ENCODE data around the gene RAB11A. TPM values are rescaled to one million over a fixed set of nuclear protein-coding genes. Genes with fewer than 3 reads are reported as not detected.

Gene RAB11A
- total and polyA plus RNA-seq, 2 of the 13 experiments (the other 11 are each of a cell fraction or from before 2014, with no cell fraction given), result 161 to 162 TPM

DNA sequence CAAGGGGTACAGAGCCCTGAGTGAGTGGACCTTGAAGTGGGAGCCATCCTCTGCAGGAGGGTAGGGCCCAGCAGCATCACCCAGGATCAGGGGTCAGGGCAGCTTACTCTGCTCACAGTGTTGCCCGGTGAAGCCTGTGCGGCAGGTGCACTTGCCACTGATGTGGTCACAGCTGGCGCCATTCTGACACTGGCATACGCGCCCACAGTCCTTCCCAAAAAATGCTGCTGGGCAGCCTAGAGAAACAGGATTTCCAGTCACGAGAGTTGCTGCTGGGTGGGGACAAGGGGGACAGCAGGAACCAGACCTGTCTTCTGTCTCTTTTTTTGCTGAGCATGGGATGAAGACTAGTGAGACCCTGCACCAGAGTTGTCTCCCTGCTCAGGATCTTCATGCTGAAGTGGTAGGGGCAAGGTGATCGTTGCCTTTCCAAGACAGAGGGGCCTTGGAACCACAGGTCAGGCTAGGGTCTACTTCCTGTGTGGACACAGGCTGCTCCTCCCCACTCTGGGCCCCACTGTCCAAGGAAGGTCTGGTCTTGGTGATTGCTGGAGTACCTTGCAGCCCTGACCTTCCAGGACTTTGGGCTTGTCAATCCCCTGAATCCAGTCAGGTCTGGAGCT lies 46.9 kb downstream of the RAB11A start (continued):
- 0 out of 2 replicates have a peak, but pooled peaks have one; percentile 7 for TF ChIP-seq TBX2 (CRISPR knock-in tag; IDR thresholded peaks at IDR 0.05; ENCODE audit: borderline replicate concordance)
- 0 out of 2 replicates have a peak, but pooled peaks have one; percentile 22 for TF ChIP-seq ZNF160 (CRISPR knock-in tag; IDR thresholded peaks at IDR 0.05)
- TF ChIP-seq, protein P1, sequence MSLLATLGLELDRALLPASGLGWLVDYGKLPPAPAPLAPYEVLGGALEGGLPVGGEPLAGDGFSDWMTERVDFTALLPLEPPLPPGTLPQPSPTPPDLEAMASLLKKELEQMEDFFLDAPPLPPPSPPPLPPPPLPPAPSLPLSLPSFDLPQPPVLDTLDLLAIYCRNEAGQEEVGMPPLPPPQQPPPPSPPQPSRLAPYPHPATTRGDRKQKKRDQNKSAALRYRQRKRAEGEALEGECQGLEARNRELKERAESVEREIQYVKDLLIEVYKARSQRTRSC (CRISPR knock-in tag; IDR thresholded peaks at IDR 0.05; ENCODE audit: low read depth), result no peak
- TF ChIP-seq, protein P2, sequence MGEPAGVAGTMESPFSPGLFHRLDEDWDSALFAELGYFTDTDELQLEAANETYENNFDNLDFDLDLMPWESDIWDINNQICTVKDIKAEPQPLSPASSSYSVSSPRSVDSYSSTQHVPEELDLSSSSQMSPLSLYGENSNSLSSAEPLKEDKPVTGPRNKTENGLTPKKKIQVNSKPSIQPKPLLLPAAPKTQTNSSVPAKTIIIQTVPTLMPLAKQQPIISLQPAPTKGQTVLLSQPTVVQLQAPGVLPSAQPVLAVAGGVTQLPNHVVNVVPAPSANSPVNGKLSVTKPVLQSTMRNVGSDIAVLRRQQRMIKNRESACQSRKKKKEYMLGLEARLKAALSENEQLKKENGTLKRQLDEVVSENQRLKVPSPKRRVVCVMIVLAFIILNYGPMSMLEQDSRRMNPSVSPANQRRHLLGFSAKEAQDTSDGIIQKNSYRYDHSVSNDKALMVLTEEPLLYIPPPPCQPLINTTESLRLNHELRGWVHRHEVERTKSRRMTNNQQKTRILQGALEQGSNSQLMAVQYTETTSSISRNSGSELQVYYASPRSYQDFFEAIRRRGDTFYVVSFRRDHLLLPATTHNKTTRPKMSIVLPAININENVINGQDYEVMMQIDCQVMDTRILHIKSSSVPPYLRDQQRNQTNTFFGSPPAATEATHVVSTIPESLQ (CRISPR knock-in tag; conservative IDR thresholded peaks at IDR 0.05), result no peak
- no peak for TF ChIP-seq ZNF224 (CRISPR knock-in tag; IDR thresholded peaks at IDR 0.05)
- no peak for TF ChIP-seq ZSCAN22 (CRISPR knock-in tag; IDR thresholded peaks at IDR 0.05)

DNA sequence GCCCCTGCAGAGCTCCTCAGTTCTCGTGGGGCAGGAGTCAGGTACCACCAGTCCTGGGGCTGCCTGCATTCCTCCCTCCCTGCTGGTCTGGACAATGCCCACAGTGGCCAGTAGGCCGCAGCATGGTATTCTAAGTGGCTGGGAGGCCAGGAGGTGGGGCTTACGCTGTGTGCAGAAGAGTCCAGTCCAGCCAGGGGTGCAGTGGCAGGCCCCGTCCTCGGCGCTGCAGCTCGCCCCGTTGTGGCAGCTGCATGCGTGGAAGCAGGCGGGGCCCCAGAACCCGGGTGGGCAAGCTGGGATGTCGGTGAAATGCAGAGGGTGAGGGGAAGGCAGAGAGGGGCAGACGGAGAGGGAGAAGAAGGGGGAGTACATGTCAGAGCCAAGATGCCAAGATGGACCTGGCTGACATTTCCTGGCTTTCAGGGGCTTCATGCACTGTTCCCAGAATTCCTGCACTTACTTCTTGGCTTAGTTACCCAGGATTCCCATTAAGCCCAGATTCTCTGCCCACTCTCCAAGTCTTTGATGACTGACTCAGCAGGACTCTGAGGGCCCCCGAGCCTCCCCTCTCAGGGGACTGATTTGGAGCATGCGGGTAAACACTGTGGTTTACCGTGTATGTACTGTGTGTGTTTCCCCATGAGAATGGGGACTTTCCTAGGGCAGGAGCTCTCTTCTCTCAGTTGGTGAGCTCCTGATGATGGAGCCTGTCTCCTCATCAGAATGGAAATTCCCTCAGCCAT lies 47.5 kb downstream of the RAB11A start:
- CTCF ChIA-PET (ENCODE audit: low intra/inter-chr PET ratio, low total read pairs), result interaction anchor here (1.3 kb wide), 2 partner anchors 168 to 371 kb away, joined by 3 to 4 read pairs; no protein-coding TSS in a partner anchor
- TF ChIP-seq AGO2 (optimal IDR thresholded peaks at IDR 0.05; ENCODE audit: low read depth, low read length) (peak; percentile 46), STAG1 (CRISPR knock-in tag; IDR thresholded peaks at IDR 0.05) (peak; percentile 91), RAD21 (CRISPR knock-in tag; IDR thresholded peaks at IDR 0.05) (peak; percentile 90), ZNF333 (CRISPR knock-in tag; IDR thresholded peaks at IDR 0.05; ENCODE audit: borderline replicate concordance) (0 out of 2 replicates have a peak, but pooled peaks have one; percentile 41), NKX3-1 (CRISPR knock-in tag; IDR thresholded peaks at IDR 0.05) (no peak)
- TF ChIP-seq, protein P3, sequence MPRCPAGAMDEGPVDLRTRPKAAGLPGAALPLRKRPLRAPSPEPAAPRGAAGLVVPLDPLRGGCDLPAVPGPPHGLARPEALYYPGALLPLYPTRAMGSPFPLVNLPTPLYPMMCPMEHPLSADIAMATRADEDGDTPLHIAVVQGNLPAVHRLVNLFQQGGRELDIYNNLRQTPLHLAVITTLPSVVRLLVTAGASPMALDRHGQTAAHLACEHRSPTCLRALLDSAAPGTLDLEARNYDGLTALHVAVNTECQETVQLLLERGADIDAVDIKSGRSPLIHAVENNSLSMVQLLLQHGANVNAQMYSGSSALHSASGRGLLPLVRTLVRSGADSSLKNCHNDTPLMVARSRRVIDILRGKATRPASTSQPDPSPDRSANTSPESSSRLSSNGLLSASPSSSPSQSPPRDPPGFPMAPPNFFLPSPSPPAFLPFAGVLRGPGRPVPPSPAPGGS (CRISPR knock-in tag; IDR thresholded peaks at IDR 0.05), result 0 out of 2 replicates have a peak, but pooled peaks have one; percentile 43
- TF ChIP-seq, protein P4, sequence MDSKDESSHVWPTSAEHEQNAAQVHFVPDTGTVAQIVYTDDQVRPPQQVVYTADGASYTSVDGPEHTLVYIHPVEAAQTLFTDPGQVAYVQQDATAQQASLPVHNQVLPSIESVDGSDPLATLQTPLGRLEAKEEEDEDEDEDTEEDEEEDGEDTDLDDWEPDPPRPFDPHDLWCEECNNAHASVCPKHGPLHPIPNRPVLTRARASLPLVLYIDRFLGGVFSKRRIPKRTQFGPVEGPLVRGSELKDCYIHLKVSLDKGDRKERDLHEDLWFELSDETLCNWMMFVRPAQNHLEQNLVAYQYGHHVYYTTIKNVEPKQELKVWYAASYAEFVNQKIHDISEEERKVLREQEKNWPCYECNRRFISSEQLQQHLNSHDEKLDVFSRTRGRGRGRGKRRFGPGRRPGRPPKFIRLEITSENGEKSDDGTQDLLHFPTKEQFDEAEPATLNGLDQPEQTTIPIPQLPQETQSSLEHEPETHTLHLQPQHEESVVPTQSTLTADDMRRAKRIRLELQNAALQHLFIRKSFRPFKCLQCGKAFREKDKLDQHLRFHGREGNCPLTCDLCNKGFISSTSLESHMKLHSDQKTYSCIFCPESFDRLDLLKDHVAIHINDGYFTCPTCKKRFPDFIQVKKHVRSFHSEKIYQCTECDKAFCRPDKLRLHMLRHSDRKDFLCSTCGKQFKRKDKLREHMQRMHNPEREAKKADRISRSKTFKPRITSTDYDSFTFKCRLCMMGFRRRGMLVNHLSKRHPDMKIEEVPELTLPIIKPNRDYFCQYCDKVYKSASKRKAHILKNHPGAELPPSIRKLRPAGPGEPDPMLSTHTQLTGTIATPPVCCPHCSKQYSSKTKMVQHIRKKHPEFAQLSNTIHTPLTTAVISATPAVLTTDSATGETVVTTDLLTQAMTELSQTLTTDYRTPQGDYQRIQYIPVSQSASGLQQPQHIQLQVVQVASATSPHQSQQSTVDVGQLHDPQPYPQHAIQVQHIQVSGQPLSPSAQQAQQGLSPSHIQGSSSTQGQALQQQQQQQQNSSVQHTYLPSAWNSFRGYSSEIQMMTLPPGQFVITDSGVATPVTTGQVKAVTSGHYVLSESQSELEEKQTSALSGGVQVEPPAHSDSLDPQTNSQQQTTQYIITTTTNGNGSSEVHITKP (CRISPR knock-in tag; IDR thresholded peaks at IDR 0.05; ENCODE audit: low read depth), result peak; percentile 58; the same call in 1 of the 2 replicates

More for the DNA sequence above, 47.5 kb downstream of the RAB11A start:
- 14% methylated on average over 15 of the region's 16 CpGs for WGBS (ENCODE audit: low lambda C conversion rate)
- BruUV-seq (replicated peaks), result no TSS peak
- Histone ChIP-seq H3K79me2 (ENCODE audit: insufficient read depth, low read length) (no peaks in the 10 kb centered on the region), H4K20me1 (ENCODE audit: insufficient read depth, low read length) (no peaks in the 10 kb centered on the region), H3K9me3 (ENCODE audit: low read length) (no peaks in the 10 kb centered on the region), H3K27ac (ENCODE audit: extremely low read length, insufficient read depth, low read length) (no peak overlapping the region), H3K4me3 (replicated peaks in 1 of 3; ENCODE audit: insufficient read depth in 1 of 3, low read depth in 2 of 3, low read length in 3 of 3) (peak overlapping the region in 1 of 3 experiments; percentile 48; a peak in 2 of 6 replicates), H3K4me1 (ENCODE audit: insufficient read depth, low read length) (peaks cover 15% of the 10 kb centered on the region), H3K4me2 (ENCODE audit: low read depth, low read length) (peak overlapping the region; percentile 67), H3K9ac (ENCODE audit: insufficient read depth, low read depth, low read length) (no peak overlapping the region), H3K27me3 (ENCODE audit: control insufficient read depth in 1 of 2, insufficient read depth in 2 of 2, low read length in 2 of 2) (no peaks in the 10 kb centered on the region), H3K36me3 (replicated peaks in 1 of 2; ENCODE audit: control insufficient read depth in 1 of 2, insufficient read depth in 2 of 2, low read length in 2 of 2) (no peaks in the 10 kb centered on the region), H2AFZ (ENCODE audit: low read length) (no peak overlapping the region)
- peak; percentile 73 for FAIRE-seq
- intact Hi-C loops (cut with micrococcal nuclease; ENCODE audit: unreplicated experiment) (loop anchor here (1.0 to 10.0 kb wide), 3 partner anchors 168 to 370 kb away; no protein-coding TSS in a partner anchor), in situ Hi-C loops (cut with HindIII; ENCODE audit: extremely low pct_ligation_motif_present, low pct_unique_long_range_greater_than_20kb) (no loop called here)
- DNase-seq (ENCODE audit: low spot score), result peak; percentile 80
- ATAC-seq, result peak; percentile 99
- POLR2A ChIA-PET, result interaction anchor here (0.7 kb wide), 1 partner anchor 588 kb away, joined by 3 read pairs; the partner anchor contains the start of genes RPL4 and ZWILCH

Measured in HepG2 (cell line).